HG02852 (cell line): ENCODE measurements around the gene HAS3.
"Not testable (repeated sequence)": the region's sequence is repeated elsewhere in the genome, so short reads cannot be mapped to it uniquely, and the experiment has no call there.

Experiments
- ATAC-seq: cut with Tn5 transposase; IDR thresholded peaks from one replicate; pipeline ENCODE4 v1.9.1; 2021; ENCODE audit warnings: mild to moderate bottlenecking, moderate library complexity; ENCODE audit not compliant: unreplicated experiment

Gene HAS3

GRCh38 chr16:69105501-69106361, at the start of gene HAS3:
Gene HAS3 (plus strand): TSS chr16:69105653. CDS start chr16:69109396, 3,743 bp downstream.
- ATAC-seq = peak; percentile 50

GRCh38 chr16:69055980-69056379, 49.5 kb upstream of the HAS3 start:
- no peak for ATAC-seq

- ATAC-seq = no peak
Measured at GRCh38 chr16:69056421-69056820, 49.0 kb upstream of the HAS3 start.

- ATAC-seq = no peak
Measured at GRCh38 chr16:69057400-69058378, 47.8 kb upstream of the HAS3 start.

- ATAC-seq = not testable (repeated sequence)
Measured at GRCh38 chr16:69063491-69063890, 42.0 kb upstream of the HAS3 start.

- no peak for ATAC-seq
Measured at GRCh38 chr16:69064124-69064763, 41.2 kb upstream of the HAS3 start.

- ATAC-seq = no peak
Measured at GRCh38 chr16:69064764-69065313, 40.6 kb upstream of the HAS3 start.

GRCh38 chr16:69069504-69069903, 35.9 kb upstream of the HAS3 start:
- no peak for ATAC-seq

GRCh38 chr16:69071036-69071435, 34.4 kb upstream of the HAS3 start:
- ATAC-seq = no peak

- ATAC-seq = no peak
Measured at GRCh38 chr16:69072640-69072974, 32.8 kb upstream of the HAS3 start.

- no peak for ATAC-seq
Measured at GRCh38 chr16:69073181-69073702, 32.2 kb upstream of the HAS3 start.

GRCh38 chr16:69077251-69077650, 28.2 kb upstream of the HAS3 start:
- ATAC-seq = no peak

- ATAC-seq = no peak
Measured at GRCh38 chr16:69078073-69078472, 27.4 kb upstream of the HAS3 start.

- ATAC-seq = no peak
Measured at GRCh38 chr16:69079697-69080096, 25.8 kb upstream of the HAS3 start.

GRCh38 chr16:69083306-69083941, 22.0 kb upstream of the HAS3 start:
- ATAC-seq = no peak

- ATAC-seq = no peak
Measured at GRCh38 chr16:69084289-69084688, 21.2 kb upstream of the HAS3 start.

GRCh38 chr16:69085032-69085695, 20.3 kb upstream of the HAS3 start:
- no peak for ATAC-seq

- no peak for ATAC-seq
Measured at GRCh38 chr16:69087161-69087581, 18.3 kb upstream of the HAS3 start.

- no peak for ATAC-seq
Measured at GRCh38 chr16:69088684-69089083, 16.8 kb upstream of the HAS3 start.
